MCF 10A (cell line): Measurements from ENCODE around the gene FMNL1. TPM values are rescaled to one million over a fixed set of nuclear protein-coding genes. Genes with fewer than 3 reads are reported as not detected.

Experiments
- BruUV-seq: library from RNA; stranded (reverse); fragments of 400-500 nt; replicated peaks from 2 replicates; lab custom pipeline; 2021; lab: Mats Ljungman, UMichigan
- CTCF ChIA-PET: fragments of 300-600 bp; sonication (Branson Sonifier 250); formaldehyde crosslinking; extraction: SDS; loops from one replicate; lab custom pipeline; 2021; ENCODE audit warnings: antibody characterized with exemption, inconsistent platforms; lab: Yijun Ruan, JAX
- POLR2A ChIA-PET: fragments of 300-600, 350-650 bp; sonication (Branson Sonifier 250); formaldehyde crosslinking; extraction: SDS; loops from one replicate; lab custom pipeline; 2020; ENCODE audit warnings: antibody characterized with exemption, inconsistent platforms; lab: Yijun Ruan, JAX
- DNase-seq: peaks from one replicate; pipeline ENCODE4 v3.0.0-alpha.2; 2018; ENCODE audit not compliant: unreplicated experiment
- H3K27ac Mint-ChIP-seq: one replicate; pipeline ENCODE4 v1.8.0; 2022; ENCODE audit warnings: mild to moderate bottlenecking, low read depth, mixed read lengths; ENCODE audit not compliant: unreplicated experiment
- H3K27me3 Mint-ChIP-seq: one replicate; pipeline ENCODE4 v1.8.0; 2022; ENCODE audit warnings: mixed read lengths; ENCODE audit not compliant: insufficient read depth, unreplicated experiment
- H3K36me3 Mint-ChIP-seq: one replicate; pipeline ENCODE4 v1.8.0; 2022; ENCODE audit warnings: mild to moderate bottlenecking, moderate library complexity, mixed read lengths; ENCODE audit not compliant: insufficient read depth, unreplicated experiment
- H3K4me1 Mint-ChIP-seq: one replicate; pipeline ENCODE4 v1.8.0; 2022; ENCODE audit warnings: mixed read lengths; ENCODE audit not compliant: insufficient read depth, unreplicated experiment
- H3K4me3 Mint-ChIP-seq: one replicate; pipeline ENCODE4 v1.8.0; 2022; ENCODE audit warnings: mild to moderate bottlenecking, moderate library complexity, mixed read lengths; ENCODE audit not compliant: unreplicated experiment
- H3K9me3 Mint-ChIP-seq: one replicate; pipeline ENCODE4 v1.8.0; 2022; ENCODE audit warnings: mixed read lengths; ENCODE audit not compliant: unreplicated experiment
- intact Hi-C: fragments of 100-400 bp; cut with micrococcal nuclease; formaldehyde crosslinking; loops from 2 replicates; pipeline ENCODE4 v1.14.1; 2022
- total RNA-seq: library from RNA; stranded (reverse); gene quantifications from 2 replicates; pipeline ENCODE4 v1.2.3, GENCODE V29; 2022
- TF ChIP-seq, protein P1 (sequence below): fragments of 200-600 bp; IDR thresholded peaks from one replicate; pipeline ENCODE4 v1.8.0; 2022; ENCODE audit warnings: antibody characterized with exemption, mild to moderate bottlenecking; ENCODE audit not compliant: unreplicated experiment

The FMNL1 gene
- total RNA-seq, 1 experiment from 2014 or later = 28.1 TPM

DNA sequence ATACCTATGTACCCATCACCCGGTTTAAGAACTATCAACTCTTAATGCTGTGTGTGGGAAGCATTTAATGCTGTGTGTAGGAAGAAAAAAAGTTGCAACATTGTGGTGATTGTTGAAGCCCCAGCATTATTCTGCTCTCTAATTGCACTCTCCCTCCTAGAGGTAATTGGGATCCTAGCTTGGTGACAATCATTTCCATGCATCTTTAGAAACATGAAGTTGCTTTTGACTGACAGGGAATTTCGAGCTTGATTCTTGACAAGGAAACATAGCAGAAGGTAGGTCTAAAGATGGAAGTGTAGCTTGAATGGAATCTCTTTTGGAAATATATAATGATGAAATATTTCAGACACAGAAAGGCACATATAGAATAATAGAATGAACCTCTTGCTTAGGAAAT lies 32.7 kb upstream of the FMNL1 start:
- CTCF ChIA-PET = interaction anchor here (0.9 to 1.6 kb wide), 5 partner anchors 8 to 54 kb away, joined by 4 to 8 read pairs (median 6); partner anchors contain the start of gene ACBD4
- no peaks in the 10 kb centered on the region for H3K9me3 Mint-ChIP-seq
- intact Hi-C loops = no loop called here
- H3K27ac Mint-ChIP-seq = no peak overlapping the region
- POLR2A ChIA-PET = interaction anchor here (1.0 to 15.0 kb wide), 3 partner anchors 8 to 38 kb away, joined by 3 to 396 read pairs (median 4); partner anchors contain the start of gene HEXIM1
- H3K4me3 Mint-ChIP-seq = no peak overlapping the region
- TF ChIP-seq, protein P1, sequence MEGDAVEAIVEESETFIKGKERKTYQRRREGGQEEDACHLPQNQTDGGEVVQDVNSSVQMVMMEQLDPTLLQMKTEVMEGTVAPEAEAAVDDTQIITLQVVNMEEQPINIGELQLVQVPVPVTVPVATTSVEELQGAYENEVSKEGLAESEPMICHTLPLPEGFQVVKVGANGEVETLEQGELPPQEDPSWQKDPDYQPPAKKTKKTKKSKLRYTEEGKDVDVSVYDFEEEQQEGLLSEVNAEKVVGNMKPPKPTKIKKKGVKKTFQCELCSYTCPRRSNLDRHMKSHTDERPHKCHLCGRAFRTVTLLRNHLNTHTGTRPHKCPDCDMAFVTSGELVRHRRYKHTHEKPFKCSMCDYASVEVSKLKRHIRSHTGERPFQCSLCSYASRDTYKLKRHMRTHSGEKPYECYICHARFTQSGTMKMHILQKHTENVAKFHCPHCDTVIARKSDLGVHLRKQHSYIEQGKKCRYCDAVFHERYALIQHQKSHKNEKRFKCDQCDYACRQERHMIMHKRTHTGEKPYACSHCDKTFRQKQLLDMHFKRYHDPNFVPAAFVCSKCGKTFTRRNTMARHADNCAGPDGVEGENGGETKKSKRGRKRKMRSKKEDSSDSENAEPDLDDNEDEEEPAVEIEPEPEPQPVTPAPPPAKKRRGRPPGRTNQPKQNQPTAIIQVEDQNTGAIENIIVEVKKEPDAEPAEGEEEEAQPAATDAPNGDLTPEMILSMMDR = no peak
- H3K27me3 Mint-ChIP-seq = no peaks in the 10 kb centered on the region
- BruUV-seq = no TSS peak
- H3K36me3 Mint-ChIP-seq = peaks cover 6% of the 10 kb centered on the region
- peaks cover 5% of the 10 kb centered on the region for H3K4me1 Mint-ChIP-seq
- DNase-seq = no peak

DNA sequence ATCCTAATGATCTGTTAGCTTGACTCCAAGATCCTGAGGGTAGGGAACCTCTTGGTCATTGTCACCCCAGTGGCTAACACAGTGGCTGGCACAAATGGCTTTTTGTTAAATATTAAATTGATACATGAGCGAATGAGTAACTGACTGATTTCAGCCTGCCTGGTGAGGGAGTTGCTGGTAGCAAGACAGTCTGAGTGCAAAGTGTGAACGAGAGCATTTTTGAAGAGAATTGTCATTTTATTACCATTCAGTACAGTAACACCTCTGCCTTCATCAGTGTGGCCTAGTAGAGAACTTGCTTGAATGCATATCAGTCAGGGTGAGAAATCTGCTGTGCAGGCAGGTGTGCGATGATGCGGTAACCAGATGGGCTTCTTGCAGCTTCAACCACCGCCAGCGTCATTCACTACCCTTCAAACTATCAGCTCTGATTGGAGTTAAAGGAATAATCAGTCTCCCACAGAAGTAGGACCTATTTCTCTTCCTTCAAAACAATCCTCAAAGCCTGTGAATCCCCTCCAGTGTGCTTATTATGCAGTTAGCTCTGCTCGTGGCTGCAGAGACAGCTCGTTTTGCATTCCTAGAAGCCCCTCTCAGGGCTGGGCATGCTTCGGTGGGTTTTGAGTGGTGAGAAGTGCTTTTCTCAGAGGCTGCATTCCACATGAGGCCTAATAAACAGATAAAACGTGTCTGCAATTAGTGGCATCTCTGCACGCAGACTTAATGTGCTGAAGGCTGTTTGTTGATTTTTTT lies 31.0 kb upstream of the FMNL1 start:
- CTCF ChIA-PET = interaction anchor here (0.6 to 2.5 kb wide), 13 partner anchors 7 to 311 kb away, joined by 3 to 12 read pairs (median 4); partner anchors contain the start of gene ACBD4
- TF ChIP-seq, protein P1 = no peak
- intact Hi-C loops = no loop called here
- Mint-ChIP-seq H3K4me3 (no peak overlapping the region), H3K9me3 (no peaks in the 10 kb centered on the region), H3K36me3 (peaks cover 6% of the 10 kb centered on the region), H3K27ac (no peak overlapping the region), H3K27me3 (no peaks in the 10 kb centered on the region), H3K4me1 (no peaks in the 10 kb centered on the region)
- no peak for DNase-seq
- BruUV-seq = no TSS peak
- POLR2A ChIA-PET = interaction anchor here (1.1 to 15.0 kb wide), 3 partner anchors 19 to 39 kb away, joined by 3 to 396 read pairs (median 5); partner anchors contain the start of genes HEXIM1 and HEXIM2

DNA sequence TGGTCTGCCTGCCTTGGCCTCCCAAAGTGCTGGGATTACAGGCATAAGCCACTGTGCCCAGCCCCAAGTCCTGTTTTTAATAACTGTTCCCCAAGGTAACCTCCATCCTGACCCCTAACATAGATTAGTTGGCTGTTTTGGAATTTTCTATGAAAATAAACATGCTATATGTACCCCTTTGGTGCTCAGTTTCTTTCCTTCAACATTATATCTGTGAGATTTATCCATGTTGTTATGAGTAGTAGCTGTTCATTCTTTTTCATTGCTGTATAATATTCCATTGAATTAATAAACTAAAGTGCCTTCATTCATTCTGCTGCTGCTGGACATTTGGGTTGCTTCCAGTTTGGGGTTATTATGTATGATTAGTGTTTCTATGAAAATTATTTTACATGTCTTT lies 26.3 kb upstream of the FMNL1 start:
- Mint-ChIP-seq H3K4me1 (peaks cover 10% of the 10 kb centered on the region), H3K36me3 (no peaks in the 10 kb centered on the region), H3K9me3 (no peaks in the 10 kb centered on the region), H3K27me3 (no peaks in the 10 kb centered on the region), H3K4me3 (no peak overlapping the region), H3K27ac (no peak overlapping the region)
- BruUV-seq = no TSS peak
- ChIA-PET CTCF (interaction anchor here (0.7 to 10.1 kb wide), 4 partner anchors 19 to 60 kb away, joined by 3 to 200 read pairs (median 12); partner anchors contain the start of genes ACBD4 and HEXIM1), POLR2A (interaction anchor here (0.7 to 15.0 kb wide), 4 partner anchors 23 to 44 kb away, joined by 3 to 396 read pairs (median 46); partner anchors contain the start of genes HEXIM1 and HEXIM2)
- intact Hi-C loops = no loop called here
- TF ChIP-seq, protein P1 = no peak
- no peak for DNase-seq

DNA sequence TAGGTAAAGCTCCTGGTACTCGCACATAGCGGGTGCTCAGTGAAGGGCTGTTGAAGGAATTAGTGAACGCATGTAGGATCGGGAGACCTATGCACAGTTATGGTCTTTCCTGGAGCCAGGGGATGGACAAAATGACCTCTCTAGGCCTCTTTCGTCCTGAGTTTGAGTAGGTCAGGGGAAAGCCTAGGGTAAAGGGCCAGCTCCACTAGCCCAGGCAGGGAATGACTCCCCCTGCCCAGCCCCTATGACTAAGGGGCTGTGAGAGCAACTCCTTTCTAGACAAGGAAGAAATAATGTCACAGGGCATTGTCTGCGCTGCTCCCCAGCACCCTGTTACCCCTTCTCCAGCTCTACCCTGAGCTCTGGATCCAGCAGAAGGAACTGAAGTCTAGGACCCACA lies 24.6 kb upstream of the FMNL1 start:
- intact Hi-C loops = loop anchor here (1.0 kb wide), 1 partner anchor 48 kb away; no protein-coding TSS in a partner anchor
- H3K4me3 Mint-ChIP-seq = no peak overlapping the region
- no TSS peak for BruUV-seq
- CTCF ChIA-PET = interaction anchor here (0.6 to 10.1 kb wide), 35 partner anchors 7 to 432 kb away, joined by 3 to 200 read pairs (median 4); partner anchors contain the start of genes ACBD4, HEXIM1, HEXIM2 and PLCD3
- no peaks in the 10 kb centered on the region for H3K9me3 Mint-ChIP-seq
- H3K36me3 Mint-ChIP-seq = no peaks in the 10 kb centered on the region
- no peak for DNase-seq
- POLR2A ChIA-PET = interaction anchor here (0.8 to 15.0 kb wide), 12 partner anchors 8 to 136 kb away, joined by 3 to 396 read pairs (median 8); partner anchors contain the start of genes ACBD4, HEXIM1, HEXIM2 and NMT1
- H3K4me1 Mint-ChIP-seq = peaks cover 10% of the 10 kb centered on the region
- H3K27me3 Mint-ChIP-seq = no peaks in the 10 kb centered on the region
- TF ChIP-seq, protein P1 = no peak
- H3K27ac Mint-ChIP-seq = peak overlapping the region; percentile 19
